HG03575 (cell line): ENCODE results near the gene PSMA6.
"Not testable (repeated sequence)": the region's sequence is repeated elsewhere in the genome, so short reads cannot be mapped to it uniquely, and the experiment has no call there.

Experiments used
- ATAC-seq: cut with Tn5 transposase; IDR thresholded peaks from one replicate; pipeline ENCODE4 v1.9.1; 2021; ENCODE audit not compliant: unreplicated experiment, insufficient number of reproducible peaks, low FRiP score; ENCODE audit errors: extremely low read depth

The PSMA6 gene

GRCh38 chr14:35355981-35356841 is 64.0 kb downstream of the PSMA6 start:
- ATAC-seq, result no peak

- not testable (repeated sequence) for ATAC-seq
These were observed 67.5 kb downstream of the PSMA6 start for GRCh38 chr14:35359655-35360054.

DNA sequence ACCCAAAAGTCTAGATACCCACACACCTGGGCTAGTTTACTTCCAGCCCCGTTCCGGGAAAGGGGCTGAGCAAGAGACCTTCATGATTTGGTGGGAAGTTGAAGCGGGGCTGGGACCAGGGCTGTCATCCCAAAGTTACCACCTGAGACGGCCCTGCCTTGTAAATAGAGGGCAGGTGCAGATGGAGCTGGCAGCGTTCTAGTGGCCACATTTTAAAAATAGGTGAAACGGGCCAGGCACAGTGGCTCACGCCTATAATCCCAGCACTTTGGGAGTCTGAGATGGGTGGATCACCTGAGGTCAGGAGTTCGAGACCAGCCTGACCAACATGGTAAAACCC is 68.9 kb downstream of the PSMA6 start:
- no peak for ATAC-seq

GRCh38 chr14:35362450-35362849 is 70.3 kb downstream of the PSMA6 start:
- ATAC-seq, result no peak

GRCh38 chr14:35362911-35363374 is 70.8 kb downstream of the PSMA6 start:
- ATAC-seq, result no peak

GRCh38 chr14:35365130-35366055 is 73.2 kb downstream of the PSMA6 start:
- no peak for ATAC-seq

GRCh38 chr14:35366056-35366451 is 73.9 kb downstream of the PSMA6 start:
- ATAC-seq, result no peak

DNA sequence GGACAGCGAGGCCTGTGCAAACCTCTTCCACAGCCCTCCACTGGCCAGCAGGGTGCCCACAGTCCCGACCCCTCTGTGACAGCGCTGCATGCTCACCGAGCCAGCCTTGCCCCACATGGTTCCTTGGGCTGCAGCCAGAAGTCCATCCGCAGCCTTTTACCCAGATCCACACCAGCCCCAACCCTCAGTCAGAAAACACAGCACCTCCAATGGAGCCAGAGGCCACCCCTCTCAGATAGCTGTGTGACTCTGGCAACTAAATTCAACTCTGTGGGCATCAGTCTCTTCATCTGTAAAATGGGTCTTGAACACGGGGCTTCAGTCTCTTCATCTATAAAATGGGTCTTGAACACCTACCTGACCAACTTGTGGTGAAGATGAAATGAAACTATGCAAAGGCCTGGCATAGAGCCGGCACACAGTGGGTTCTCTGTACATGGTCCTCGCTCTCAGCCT is 74.4 kb downstream of the PSMA6 start:
- ATAC-seq, result no peak

DNA sequence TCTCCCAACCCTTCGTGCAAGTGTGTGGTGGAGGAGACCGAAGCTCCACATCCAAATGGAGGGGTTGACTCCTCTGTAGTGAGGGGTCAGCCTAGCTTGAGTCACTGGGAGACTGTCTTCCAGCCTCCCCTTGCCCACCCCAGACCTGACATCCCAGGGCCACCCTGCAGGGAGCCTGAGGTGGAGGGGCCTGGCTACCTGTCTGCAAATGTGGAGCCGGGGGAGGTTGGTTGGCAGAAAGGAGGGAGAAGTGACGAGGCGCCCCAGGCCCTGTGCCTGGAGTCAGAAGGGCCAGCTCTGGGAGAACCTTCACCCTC is 74.8 kb downstream of the PSMA6 start:
- ATAC-seq, result no peak
